ENCODE measurements around the gene DUSP6.

The DUSP6 gene

DNA sequence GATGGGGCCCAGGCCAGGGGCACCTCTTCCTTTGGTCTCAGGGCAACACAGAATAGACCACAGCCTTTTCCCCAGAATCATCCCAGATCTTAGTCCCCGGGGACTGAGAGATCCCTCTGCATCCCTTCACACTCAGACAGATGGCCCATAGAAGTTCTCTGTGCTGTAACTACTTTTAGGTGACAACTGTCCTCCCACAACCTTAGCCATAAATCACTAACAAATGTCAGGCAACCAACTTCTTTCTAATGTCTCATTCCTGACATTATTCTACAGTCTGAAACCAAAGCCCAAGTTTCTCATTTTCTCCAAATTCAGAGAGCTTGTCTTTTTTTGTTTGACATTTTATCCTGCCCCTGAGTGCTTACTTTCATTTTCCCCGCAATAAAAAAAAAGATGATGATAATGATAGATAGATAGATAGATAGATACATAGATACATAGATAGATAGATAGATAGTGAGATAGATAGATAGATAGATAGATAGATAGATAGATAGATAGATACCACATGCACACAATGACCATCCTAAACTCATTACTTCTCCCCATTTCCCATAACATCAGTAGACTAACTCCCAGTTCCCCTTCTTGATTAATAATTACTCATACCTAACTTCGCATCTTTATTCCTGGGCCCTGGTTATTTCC, 28.6 kb downstream of the DUSP6 start:
- no peaks in the 10 kb centered on the region for H3K36me3 ChIP-seq
- H3K27ac ChIP-seq: no peak overlapping the region
- no peak overlapping the region for H3K4me3 ChIP-seq (ENCODE audit: low read depth in 1 of 2, low read length in 1 of 2)
- no peak for TF ChIP-seq CTCF (IDR thresholded peaks at IDR 0.05)
- no peaks in the 10 kb centered on the region for H3K4me1 ChIP-seq (ENCODE audit: control insufficient read depth in 1 of 2, insufficient read depth in 1 of 2, low read depth in 1 of 2, low read length in 1 of 2)
- H3K9me3 ChIP-seq: no peaks in the 10 kb centered on the region
- H3K27me3 ChIP-seq: no peaks in the 10 kb centered on the region

DNA sequence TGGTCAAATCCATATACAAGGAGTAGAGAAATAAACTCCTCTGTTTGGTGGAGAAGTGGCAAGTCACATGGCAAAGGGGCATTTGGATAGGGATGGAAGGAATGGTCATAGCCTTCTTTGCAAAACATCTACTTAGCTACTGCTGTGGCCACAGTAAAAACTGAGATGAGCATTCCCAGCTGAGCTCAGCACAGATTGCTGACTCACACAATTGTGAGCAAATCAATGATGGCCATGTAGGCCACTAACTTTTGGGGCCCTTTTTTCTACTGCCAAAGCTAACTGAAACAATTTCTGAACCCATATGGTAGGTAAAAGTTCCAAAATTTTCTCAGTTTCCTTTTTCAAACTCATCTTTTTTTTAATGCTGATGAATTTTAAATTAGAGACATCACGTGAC, 31.6 kb downstream of the DUSP6 start:
- no peak for TF ChIP-seq CTCF (IDR thresholded peaks at IDR 0.05)
- Histone ChIP-seq H3K4me3 (ENCODE audit: low read depth in 1 of 2, low read length in 1 of 2) (no peak overlapping the region), H3K27me3 (no peaks in the 10 kb centered on the region), H3K36me3 (no peaks in the 10 kb centered on the region), H3K9me3 (no peaks in the 10 kb centered on the region), H3K27ac (no peak overlapping the region), H3K4me1 (ENCODE audit: control insufficient read depth in 1 of 2, insufficient read depth in 1 of 2, low read depth in 1 of 2, low read length in 1 of 2) (no peaks in the 10 kb centered on the region)

GRCh38 chr12:89319606-89320005, 32.7 kb downstream of the DUSP6 start:
- no peak for TF ChIP-seq CTCF (IDR thresholded peaks at IDR 0.05)
- H3K36me3 ChIP-seq: no peaks in the 10 kb centered on the region

GRCh38 chr12:89319122-89319521, 33.2 kb downstream of the DUSP6 start:
- no peak overlapping the region for H3K4me3 ChIP-seq (ENCODE audit: low read depth in 1 of 2, low read length in 1 of 2)
- H3K4me1 ChIP-seq (ENCODE audit: control insufficient read depth in 1 of 2, insufficient read depth in 1 of 2, low read depth in 1 of 2, low read length in 1 of 2): no peaks in the 10 kb centered on the region
- no peak overlapping the region for H3K27ac ChIP-seq
- H3K9me3 ChIP-seq: no peaks in the 10 kb centered on the region
- no peak for TF ChIP-seq CTCF (IDR thresholded peaks at IDR 0.05)
- H3K36me3 ChIP-seq: no peaks in the 10 kb centered on the region
- H3K27me3 ChIP-seq: no peaks in the 10 kb centered on the region

More at GRCh38 chr12:89319606-89320005, 32.7 kb downstream of the DUSP6 start:
- H3K9me3 ChIP-seq: no peaks in the 10 kb centered on the region
- H3K27ac ChIP-seq: no peak overlapping the region
- no peaks in the 10 kb centered on the region for H3K4me1 ChIP-seq (ENCODE audit: control insufficient read depth in 1 of 2, insufficient read depth in 1 of 2, low read depth in 1 of 2, low read length in 1 of 2)
- H3K27me3 ChIP-seq: no peaks in the 10 kb centered on the region
- H3K4me3 ChIP-seq (ENCODE audit: low read depth in 1 of 2, low read length in 1 of 2): no peak overlapping the region

- no peaks in the 10 kb centered on the region for H3K4me1 ChIP-seq (ENCODE audit: control insufficient read depth in 1 of 2, insufficient read depth in 1 of 2, low read depth in 1 of 2, low read length in 1 of 2)
- no peak overlapping the region for H3K4me3 ChIP-seq (ENCODE audit: low read depth in 1 of 2, low read length in 1 of 2)
- H3K36me3 ChIP-seq: no peaks in the 10 kb centered on the region
- no peaks in the 10 kb centered on the region for H3K9me3 ChIP-seq
- no peak for TF ChIP-seq CTCF (IDR thresholded peaks at IDR 0.05)
- no peak overlapping the region for H3K27ac ChIP-seq
- no peaks in the 10 kb centered on the region for H3K27me3 ChIP-seq
Measured at GRCh38 chr12:89316705-89317139, 35.6 kb downstream of the DUSP6 start.
